AG20443 (cell line): ENCODE data around the gene NSUN6.
A peak's percentile ranks its signal among the peaks of the same experiment; 100 is the strongest.
"Not testable (repeated sequence)": the region's sequence is repeated elsewhere in the genome, so short reads cannot be mapped to it uniquely, and the experiment has no call there.

Experiments used
- DNase-seq: peaks from one replicate; pipeline ENCODE4 v3.0.0; 2012; ENCODE audit warnings: low spot score, mixed read lengths

NSUN6 gene

DNA sequence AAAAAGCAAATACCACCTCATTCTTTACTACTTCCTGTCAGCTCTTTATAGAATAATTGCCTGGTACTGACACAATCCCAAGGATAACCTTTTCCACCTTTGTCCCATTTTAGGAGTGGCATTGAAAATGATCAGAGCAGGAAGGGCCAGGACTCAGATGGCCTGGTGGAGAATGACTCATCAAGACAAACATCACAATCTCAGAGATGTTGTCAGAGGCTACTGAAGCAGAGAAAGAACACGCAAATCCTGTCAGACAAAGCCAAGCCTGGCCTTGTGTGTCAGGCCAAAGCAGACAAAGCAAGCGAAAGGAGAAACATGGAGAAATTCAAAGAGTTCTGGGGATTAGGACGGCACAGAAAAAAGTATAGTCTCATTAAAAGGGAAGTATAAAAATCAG, 40.9 kb downstream of the NSUN6 start:
- DNase-seq: peak; percentile 61

GRCh38 chr10:18608596-18608995, 42.8 kb downstream of the NSUN6 start:
- no peak for DNase-seq

GRCh38 chr10:18607503-18608378, 43.6 kb downstream of the NSUN6 start:
- DNase-seq: peak; percentile 72

- no peak for DNase-seq
These were observed 45.2 kb downstream of the NSUN6 start for GRCh38 chr10:18606051-18606695.

DNA sequence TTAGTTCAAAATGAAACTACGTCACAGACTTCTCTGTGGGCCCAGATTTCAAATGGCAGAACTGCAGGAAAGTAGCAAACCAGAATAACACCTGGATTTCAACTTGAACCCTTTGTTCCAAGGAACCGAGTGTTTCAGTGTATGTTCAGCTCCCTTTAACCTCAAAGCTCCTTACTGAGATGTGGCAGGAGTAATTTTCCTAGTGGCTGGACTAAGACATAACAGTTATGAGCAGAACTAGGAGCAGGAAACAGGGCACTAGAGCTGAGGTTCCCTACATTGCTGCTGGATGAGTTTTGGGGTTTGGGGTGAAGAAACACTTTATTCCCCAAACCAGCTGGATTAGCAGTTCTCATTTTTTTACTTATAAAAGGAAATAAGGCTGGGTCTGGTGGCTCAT, 50.1 kb downstream of the NSUN6 start:
- DNase-seq: no peak

DNA sequence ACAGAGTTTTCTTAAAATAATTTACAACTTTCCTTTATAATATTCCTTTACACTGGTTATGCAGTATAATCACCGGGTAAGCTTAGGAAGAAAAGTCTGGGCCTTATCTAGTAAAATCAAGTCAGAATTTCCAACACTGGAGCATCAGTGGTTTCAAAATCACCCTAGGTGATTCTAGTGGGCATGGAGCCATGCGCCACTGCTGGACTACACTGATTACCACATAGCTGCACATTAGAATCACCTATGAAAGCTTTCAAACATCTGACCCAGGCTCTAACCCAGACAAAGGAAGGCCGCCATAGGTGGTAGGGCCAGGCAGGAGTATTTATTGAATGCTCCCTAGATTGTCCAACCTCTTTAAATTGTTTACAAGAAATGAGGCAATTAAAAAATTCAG, 52.0 kb downstream of the NSUN6 start:
- no peak for DNase-seq

DNA sequence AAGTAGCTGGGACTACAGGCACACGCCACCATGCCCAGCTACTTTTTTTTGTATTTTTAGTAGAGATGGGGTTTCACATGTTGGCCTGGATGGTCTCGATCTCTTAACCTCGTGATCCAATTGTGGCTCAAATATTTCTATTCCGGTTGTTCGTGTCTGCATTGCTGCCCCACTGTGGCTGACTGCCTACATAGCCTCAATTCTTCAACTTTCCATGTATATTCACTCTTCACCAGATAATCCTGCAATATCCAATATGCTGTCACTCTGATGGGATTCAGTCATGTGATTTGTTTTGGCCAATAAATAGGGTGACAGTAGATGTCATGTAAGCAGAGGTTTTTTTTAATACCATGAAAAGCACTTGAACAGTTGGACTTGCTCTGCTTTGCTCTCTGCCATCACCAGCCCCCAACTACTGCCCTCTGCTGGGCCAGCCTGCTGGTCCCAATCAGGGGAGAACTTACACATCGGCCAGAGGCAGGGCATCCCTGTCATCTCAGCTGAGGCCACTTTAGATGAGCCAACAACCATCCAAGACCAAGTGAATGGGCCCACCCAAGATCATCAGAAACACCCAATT, 56.7 kb downstream of the NSUN6 start:
- peak; percentile 13 for DNase-seq

DNA sequence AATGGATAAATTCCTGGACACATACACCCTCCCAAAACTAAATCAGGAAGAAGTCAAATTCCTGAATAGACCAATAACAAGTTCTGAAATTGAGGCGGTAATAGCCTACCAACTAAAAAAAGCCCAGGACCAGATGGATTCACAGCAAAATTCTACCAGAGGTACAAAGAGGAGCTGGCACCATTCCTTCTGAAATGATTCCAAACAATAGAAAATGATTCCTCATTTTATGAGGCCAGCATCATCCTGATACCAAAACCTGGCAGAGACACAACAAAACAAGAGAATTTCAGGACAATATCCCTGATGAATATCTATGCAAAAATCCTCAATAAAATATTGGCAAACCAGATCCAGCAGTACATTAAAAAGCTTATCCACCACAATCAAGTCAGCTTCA, 60.2 kb downstream of the NSUN6 start:
- DNase-seq: not testable (repeated sequence)

GRCh38 chr10:18586637-18587036, 64.8 kb downstream of the NSUN6 start:
- not testable (repeated sequence) for DNase-seq

- no peak for DNase-seq
These were observed 67.7 kb downstream of the NSUN6 start for GRCh38 chr10:18583575-18584270.

DNA sequence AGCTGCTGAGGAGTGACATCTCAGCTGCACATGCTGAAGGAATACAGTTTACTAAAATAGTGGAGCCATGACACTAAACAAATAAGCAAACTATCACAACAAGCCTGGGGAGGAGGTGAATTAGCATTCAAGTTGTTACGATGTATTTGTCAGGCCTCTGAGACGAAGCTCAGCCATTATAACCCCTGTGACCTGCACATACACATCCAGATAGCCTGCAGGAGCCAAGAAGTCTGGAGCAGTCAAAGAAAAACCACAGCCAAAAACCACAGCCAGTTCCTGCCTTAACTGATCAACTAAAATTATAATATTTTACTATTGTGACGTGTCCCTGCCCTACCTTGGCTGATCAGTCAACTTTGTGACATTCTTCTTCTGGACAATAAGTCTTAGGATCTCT, 68.6 kb downstream of the NSUN6 start:
- no peak for DNase-seq

DNA sequence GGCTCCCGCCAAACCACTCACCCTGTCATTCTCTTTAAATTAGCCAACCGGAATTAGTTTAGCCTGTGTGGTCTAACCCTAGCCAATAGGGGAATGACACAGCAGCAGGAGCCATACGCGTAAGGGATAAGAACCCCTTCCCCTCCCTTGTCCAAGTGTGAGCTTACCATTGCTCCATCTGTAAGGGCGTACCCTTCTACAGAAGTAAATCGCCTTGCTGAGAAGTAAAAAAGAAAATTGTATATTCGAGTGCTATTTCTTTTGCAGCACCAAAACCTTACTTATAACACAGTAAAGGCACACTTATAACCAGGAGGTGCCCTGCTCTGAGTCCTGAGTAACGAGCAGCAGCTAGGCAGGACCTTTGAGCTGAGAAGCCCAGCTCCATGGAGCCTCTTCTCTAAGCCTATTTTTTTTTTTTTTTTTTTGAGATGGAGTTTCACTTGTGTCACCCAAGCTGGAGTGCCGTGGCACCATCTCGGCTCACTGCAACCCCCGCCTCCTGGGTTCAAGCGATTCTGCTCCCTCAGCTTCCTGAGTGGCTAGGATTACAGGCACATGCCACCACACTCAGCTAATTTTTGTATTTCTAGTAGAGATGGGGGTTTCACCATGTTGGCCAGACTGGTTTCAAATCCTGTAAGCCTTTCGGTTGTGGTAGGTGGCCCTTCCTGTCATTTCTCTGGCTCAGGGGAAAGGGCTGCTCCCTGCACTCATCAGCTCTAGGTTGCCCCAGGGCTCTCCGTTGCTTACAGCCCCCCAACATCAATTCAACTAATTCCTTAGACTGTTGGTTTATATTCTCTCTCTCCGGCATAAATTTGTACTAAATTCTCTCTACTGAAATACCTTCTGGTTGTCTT, 73.3 kb downstream of the NSUN6 start:
- no peak for DNase-seq

GRCh38 chr10:18576586-18576985, 74.8 kb downstream of the NSUN6 start:
- DNase-seq: no peak

DNA sequence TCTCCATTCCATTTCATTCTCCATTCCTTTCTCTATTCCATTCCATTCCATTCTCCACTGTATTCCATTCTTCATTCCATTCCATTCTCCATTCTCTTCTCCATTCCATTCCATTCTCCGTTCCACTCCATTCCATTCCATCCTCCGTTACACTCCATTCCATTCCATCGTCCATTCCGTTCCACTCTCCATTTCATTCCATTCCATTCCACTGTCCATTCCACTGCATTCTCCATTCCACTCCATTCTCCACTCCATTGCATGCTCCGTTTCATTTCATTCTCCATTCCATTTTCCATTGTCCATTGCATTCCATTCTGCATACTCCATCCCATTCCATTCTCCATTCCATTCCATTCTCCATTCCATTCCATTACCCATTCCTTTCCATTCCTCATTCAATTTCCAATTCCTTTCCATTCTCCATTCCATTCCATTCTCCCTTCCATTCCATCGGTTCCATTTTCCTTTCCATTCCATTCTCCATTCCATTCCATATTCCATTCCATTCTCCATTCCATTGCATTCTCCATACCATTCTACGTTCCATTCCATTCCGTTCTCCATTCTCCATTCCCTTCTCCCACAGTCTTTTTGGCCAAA, 78.3 kb downstream of the NSUN6 start:
- no peak for DNase-seq

DNA sequence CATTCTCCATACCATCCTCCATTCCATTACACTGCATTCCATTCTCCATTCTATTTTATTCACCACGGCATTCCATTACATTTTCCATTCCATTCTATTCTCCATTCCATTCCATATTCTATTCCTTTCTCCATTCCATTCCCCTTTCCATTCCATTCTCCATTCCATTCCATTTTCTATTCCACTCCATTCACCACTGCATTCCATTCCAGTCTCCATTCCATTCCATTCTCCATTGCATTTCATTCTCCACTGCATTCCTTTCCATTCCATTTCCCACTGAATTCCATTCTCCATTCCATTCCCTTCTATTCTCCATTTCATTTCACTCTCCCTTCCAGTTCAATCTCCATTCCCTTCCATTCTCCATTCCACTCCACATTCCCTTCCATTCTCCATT, 79.6 kb downstream of the NSUN6 start:
- no peak for DNase-seq

GRCh38 chr10:18571076-18571475, 80.3 kb downstream of the NSUN6 start:
- DNase-seq: no peak

DNA sequence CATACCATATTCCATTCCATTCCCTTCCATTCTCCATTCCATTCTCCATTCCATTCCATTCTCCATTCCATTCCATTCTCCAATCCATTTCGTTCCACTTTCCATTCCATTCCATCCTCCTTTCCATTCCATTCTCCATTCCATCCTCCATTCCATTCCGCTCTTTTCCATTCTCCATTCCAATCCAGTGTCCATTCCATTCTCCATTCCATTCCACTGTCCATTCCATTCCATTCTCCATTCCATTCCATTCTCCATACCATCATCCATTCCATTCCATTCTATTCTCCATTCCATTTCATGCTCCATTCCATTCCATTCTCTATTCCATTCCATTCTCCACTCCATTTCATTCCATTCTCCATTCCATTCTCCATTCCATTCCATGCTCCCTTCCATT, 81.0 kb downstream of the NSUN6 start:
- not testable (repeated sequence) for DNase-seq

- DNase-seq: no peak
These were observed 84.0 kb downstream of the NSUN6 start for GRCh38 chr10:18567343-18567856.

DNA sequence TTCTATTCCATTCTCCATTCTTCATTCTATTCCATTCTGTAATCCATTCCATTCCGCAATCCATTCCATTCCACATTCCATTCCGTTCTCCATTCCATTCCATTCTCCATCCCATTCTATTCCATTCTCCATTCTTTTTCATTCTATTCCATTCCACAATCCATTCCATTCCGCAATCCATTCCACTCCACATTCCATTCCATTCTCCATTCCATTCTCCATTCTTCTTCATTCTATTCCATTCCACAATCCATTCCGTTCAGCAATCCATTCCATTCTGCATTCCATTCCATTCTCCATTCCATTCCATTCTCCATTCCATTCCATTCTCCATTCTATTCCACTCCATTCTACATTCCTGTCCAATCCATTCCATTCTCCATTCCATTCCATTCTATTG, 85.2 kb downstream of the NSUN6 start:
- no peak for DNase-seq

GRCh38 chr10:18565006-18565405, 86.4 kb downstream of the NSUN6 start:
- no peak for DNase-seq
